ENCODE measurements around the gene PCDHGC3.

DNA sequence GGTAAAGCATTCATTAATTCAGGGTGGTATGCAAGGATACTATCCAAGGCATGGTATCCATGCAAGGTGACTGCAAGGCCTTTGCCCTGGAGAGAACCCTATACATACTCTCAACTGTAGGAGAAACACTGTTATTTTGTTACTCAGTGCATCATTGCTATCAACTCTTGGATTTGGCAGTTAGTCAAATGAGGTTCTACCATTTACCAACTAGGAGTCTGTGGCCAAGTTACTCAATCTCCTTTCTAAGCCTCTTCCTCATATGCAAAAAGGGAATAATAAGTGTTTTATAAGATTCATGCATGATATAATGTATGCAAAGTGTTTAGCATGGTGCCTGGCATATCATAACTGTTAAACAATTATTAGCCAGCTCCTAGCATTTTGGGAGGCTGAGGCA is 4.0 kb downstream of the PCDHGC3 start:
- TF ChIP-seq HCFC1 (IDR thresholded peaks at IDR 0.05; ENCODE audit: low read depth, low read length) (no peak), ZNF274 (IDR thresholded peaks at IDR 0.05; ENCODE audit: borderline replicate concordance, low read depth, low read length) (no peak), U2AF2 (optimal IDR thresholded peaks at IDR 0.05; ENCODE audit: low read depth, low read length) (no peak)
- TF ChIP-seq, protein P1, sequence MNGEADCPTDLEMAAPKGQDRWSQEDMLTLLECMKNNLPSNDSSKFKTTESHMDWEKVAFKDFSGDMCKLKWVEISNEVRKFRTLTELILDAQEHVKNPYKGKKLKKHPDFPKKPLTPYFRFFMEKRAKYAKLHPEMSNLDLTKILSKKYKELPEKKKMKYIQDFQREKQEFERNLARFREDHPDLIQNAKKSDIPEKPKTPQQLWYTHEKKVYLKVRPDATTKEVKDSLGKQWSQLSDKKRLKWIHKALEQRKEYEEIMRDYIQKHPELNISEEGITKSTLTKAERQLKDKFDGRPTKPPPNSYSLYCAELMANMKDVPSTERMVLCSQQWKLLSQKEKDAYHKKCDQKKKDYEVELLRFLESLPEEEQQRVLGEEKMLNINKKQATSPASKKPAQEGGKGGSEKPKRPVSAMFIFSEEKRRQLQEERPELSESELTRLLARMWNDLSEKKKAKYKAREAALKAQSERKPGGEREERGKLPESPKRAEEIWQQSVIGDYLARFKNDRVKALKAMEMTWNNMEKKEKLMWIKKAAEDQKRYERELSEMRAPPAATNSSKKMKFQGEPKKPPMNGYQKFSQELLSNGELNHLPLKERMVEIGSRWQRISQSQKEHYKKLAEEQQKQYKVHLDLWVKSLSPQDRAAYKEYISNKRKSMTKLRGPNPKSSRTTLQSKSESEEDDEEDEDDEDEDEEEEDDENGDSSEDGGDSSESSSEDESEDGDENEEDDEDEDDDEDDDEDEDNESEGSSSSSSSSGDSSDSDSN (IDR thresholded peaks at IDR 0.05; ENCODE audit: borderline replicate concordance in 1 of 2, low read depth in 2 of 2, low read length in 2 of 2): no peak
- TF ChIP-seq, protein P2, sequence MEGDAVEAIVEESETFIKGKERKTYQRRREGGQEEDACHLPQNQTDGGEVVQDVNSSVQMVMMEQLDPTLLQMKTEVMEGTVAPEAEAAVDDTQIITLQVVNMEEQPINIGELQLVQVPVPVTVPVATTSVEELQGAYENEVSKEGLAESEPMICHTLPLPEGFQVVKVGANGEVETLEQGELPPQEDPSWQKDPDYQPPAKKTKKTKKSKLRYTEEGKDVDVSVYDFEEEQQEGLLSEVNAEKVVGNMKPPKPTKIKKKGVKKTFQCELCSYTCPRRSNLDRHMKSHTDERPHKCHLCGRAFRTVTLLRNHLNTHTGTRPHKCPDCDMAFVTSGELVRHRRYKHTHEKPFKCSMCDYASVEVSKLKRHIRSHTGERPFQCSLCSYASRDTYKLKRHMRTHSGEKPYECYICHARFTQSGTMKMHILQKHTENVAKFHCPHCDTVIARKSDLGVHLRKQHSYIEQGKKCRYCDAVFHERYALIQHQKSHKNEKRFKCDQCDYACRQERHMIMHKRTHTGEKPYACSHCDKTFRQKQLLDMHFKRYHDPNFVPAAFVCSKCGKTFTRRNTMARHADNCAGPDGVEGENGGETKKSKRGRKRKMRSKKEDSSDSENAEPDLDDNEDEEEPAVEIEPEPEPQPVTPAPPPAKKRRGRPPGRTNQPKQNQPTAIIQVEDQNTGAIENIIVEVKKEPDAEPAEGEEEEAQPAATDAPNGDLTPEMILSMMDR (IDR thresholded peaks at IDR 0.05 in 2 of 3, conservative IDR thresholded peaks at IDR 0.05 in 1 of 3; ENCODE audit: insufficient read depth in 2 of 3, low read depth in 1 of 3, low read length in 3 of 3): no peak
